SK-N-SH (cell line): ENCODE data around the gene KCTD21. TPM values are rescaled to one million over a fixed set of nuclear protein-coding genes. Genes with fewer than 3 reads are reported as not detected.

Source experiments
- CTCF ChIA-PET: fragments of 300-600, 350-600 bp; formaldehyde crosslinking; extraction: SDS; loops from one replicate; lab custom pipeline; 2021; lab: Yijun Ruan, JAX
- POLR2A ChIA-PET: fragments of 350-600 bp; sonication (Branson Sonifier 250); formaldehyde crosslinking; extraction: SDS; loops from one replicate; lab custom pipeline; 2020; ENCODE audit warnings: antibody characterized with exemption, inconsistent platforms; lab: Yijun Ruan, JAX
- DNase-seq: peaks from one replicate; pipeline ENCODE4 v3.0.0; 2012
- H2AFZ ChIP-seq: fragments of 200-600 bp; sonication (generic); 2 replicates; pipeline ENCODE4 v1.8.1; 2016; ENCODE audit warnings: antibody characterized with exemption, mild to moderate bottlenecking, low read depth
- H3F3A ChIP-seq: fragments of 200-600 bp; sonication (generic); replicated peaks from 2 replicates; pipeline ENCODE3; 2016; ENCODE audit warnings: antibody characterized with exemption, mild to moderate bottlenecking; ENCODE audit not compliant: insufficient read depth
- H3K27ac ChIP-seq, 2 experiments: fragments of 200-500 bp in 1 of 2; fragments of 200-600 bp in 1 of 2; sonication (Bioruptor generic) in 1 of 2; sonication (generic), shearing (Covaris generic) in 1 of 2; 2 replicates each; pipeline versions ENCODE4 v1.5.1 to v1.6.1; 2014 to 2016; ENCODE audit warnings: low read depth in 2 of 2, inconsistent platforms in 1 of 2, low read length in 1 of 2, mild to moderate bottlenecking in 1 of 2, mixed read lengths in 1 of 2
- H3K27me3 ChIP-seq: fragments of 200-600 bp; sonication (generic), shearing (Covaris generic); 2 replicates; pipeline ENCODE4 v1.6.1; 2016; ENCODE audit warnings: mixed run types; ENCODE audit not compliant: insufficient read depth
- H3K36me3 ChIP-seq, 2 experiments: fragments of 200-500 bp in 1 of 2; fragments of 200-600 bp in 1 of 2; sonication (Bioruptor generic) in 1 of 2; sonication (generic) in 1 of 2; replicated peaks in 1 of 2; 2 replicates each; pipeline versions ENCODE3 to v1.5.1; 2014 to 2016; ENCODE audit warnings: low read length in 1 of 2, mild to moderate bottlenecking in 1 of 2; ENCODE audit not compliant: insufficient read depth in 2 of 2, control insufficient read depth in 1 of 2
- H3K4me1 ChIP-seq, 2 experiments: fragments of 200-500 bp in 1 of 2; fragments of 200-600 bp in 1 of 2; sonication (Bioruptor generic) in 1 of 2; sonication (generic), shearing (Covaris generic) in 1 of 2; 2 replicates each; pipeline versions ENCODE4 v1.5.1 to v1.6.1; 2014 to 2016; ENCODE audit warnings: low read depth in 1 of 2, low read length in 1 of 2, mixed run types in 1 of 2; ENCODE audit not compliant: insufficient read depth in 2 of 2, control insufficient read depth in 1 of 2
- H3K4me2 ChIP-seq: fragments of 200-600 bp; sonication (generic), shearing (Covaris generic); 2 replicates; pipeline ENCODE4 v1.6.1; 2017; ENCODE audit warnings: mixed run types
- H3K4me3 ChIP-seq, 2 experiments: fragments of 200-500 bp in 1 of 2; fragments of 200-600 bp in 1 of 2; sonication (Bioruptor generic) in 1 of 2; sonication (generic), shearing (Covaris generic) in 1 of 2; 2 replicates each; pipeline versions ENCODE4 v1.5.1 to v1.8.1; 2014 to 2016; ENCODE audit warnings: low read depth in 2 of 2, inconsistent platforms in 1 of 2, low read length in 1 of 2, mild to moderate bottlenecking in 1 of 2, mixed read lengths in 1 of 2, moderate library complexity in 1 of 2
- H3K79me2 ChIP-seq: fragments of 200-600 bp; sonication (generic); 2 replicates; pipeline ENCODE4 v1.8.1; 2017; ENCODE audit warnings: mild to moderate bottlenecking; ENCODE audit not compliant: insufficient read depth
- H3K9ac ChIP-seq: fragments of 200-600 bp; sonication (generic); 2 replicates; pipeline ENCODE4 v1.6.1; 2017; ENCODE audit warnings: mixed run types
- H3K9me2 ChIP-seq: fragments of 200-600 bp; sonication (generic); 2 replicates; pipeline ENCODE4 v1.6.1; 2017; ENCODE audit warnings: mixed run types
- H3K9me3 ChIP-seq: fragments of 200-600 bp; sonication (generic); 2 replicates; pipeline ENCODE4 v1.6.1; 2017; ENCODE audit warnings: mixed run types, mild to moderate bottlenecking, moderate library complexity
- H4K20me1 ChIP-seq: fragments of 200-600 bp; sonication (generic); 2 replicates; pipeline ENCODE4 v1.6.1; 2017; ENCODE audit warnings: mild to moderate bottlenecking, mixed run types; ENCODE audit not compliant: insufficient read depth
- EP300 ChIP-seq, 2 experiments: IDR thresholded peaks; 2 replicates each; pipeline versions ENCODE4 v1.4.0 to v1.6.1; 2012; ENCODE audit warnings: borderline replicate concordance in 1 of 2, low read depth in 1 of 2, low read length in 1 of 2
- FOSL2 ChIP-seq: IDR thresholded peaks from 2 replicates; pipeline ENCODE4 v1.4.0; 2012; ENCODE audit warnings: low read depth, mild to moderate bottlenecking, moderate library complexity, borderline replicate concordance
- FOXM1 ChIP-seq: IDR thresholded peaks from 2 replicates; pipeline ENCODE4 v1.4.0; 2012; ENCODE audit warnings: low read depth, mild to moderate bottlenecking
- GABPA ChIP-seq: IDR thresholded peaks from 2 replicates; pipeline ENCODE4 v1.4.0; 2012; ENCODE audit warnings: low read depth, mild to moderate bottlenecking
- GATA2 ChIP-seq: sonication (generic); formaldehyde crosslinking; IDR thresholded peaks from 2 replicates; pipeline ENCODE4 v1.5.0; 2020; ENCODE audit warnings: mild to moderate bottlenecking, missing genetic modification reagents
- MXI1 ChIP-seq: IDR thresholded peaks from 2 replicates; pipeline ENCODE4 v1.6.1; 2012; ENCODE audit warnings: mild to moderate bottlenecking, low read depth, low read length, improper control_type of control experiment
- POLR2AphosphoS5 ChIP-seq: IDR thresholded peaks from 2 replicates; pipeline ENCODE4 v1.6.1; 2012; ENCODE audit warnings: low read depth, low read length
- RCOR1 ChIP-seq: fragments of 150-350 bp; IDR thresholded peaks from 2 replicates; pipeline ENCODE4 v1.6.1; 2017; ENCODE audit warnings: antibody characterized with exemption, low read length
- TCF12 ChIP-seq: IDR thresholded peaks from 2 replicates; pipeline ENCODE4 v1.4.0; 2012
- YY1 ChIP-seq: IDR thresholded peaks from 2 replicates; pipeline ENCODE4 v1.4.0; 2012; ENCODE audit warnings: low read depth, mild to moderate bottlenecking
- WGBS: methylation state at CpG from one replicate; pipeline ENCODE4 v1.1.6; 2017; ENCODE audit warnings: low lambda C conversion rate; 5-methylcytosine and 5-hydroxymethylcytosine counted together
- polyA plus RNA-seq, 3 experiments: library from polyadenylated mRNA; depleted of rRNA; stranded (reverse); fragments of >200 nt; gene quantifications; 2 replicates each; pipeline ENCODE4 v1.2.3, GENCODE V29; 2012
- TF ChIP-seq, protein P1 (sequence below): IDR thresholded peaks from 2 replicates; pipeline ENCODE4 v1.6.1; 2012; ENCODE audit warnings: mild to moderate bottlenecking, low read depth, low read length, moderate library complexity
- TF ChIP-seq, protein P2 (sequence below): IDR thresholded peaks from 2 replicates; pipeline ENCODE4 v1.4.0; 2012; ENCODE audit warnings: low read depth
- TF ChIP-seq, protein P3 (sequence below): IDR thresholded peaks from 2 replicates; pipeline ENCODE4; 2012
- TF ChIP-seq, protein P4 (sequence below): IDR thresholded peaks from 2 replicates; pipeline ENCODE4 v1.4.0; 2012; ENCODE audit warnings: low read depth, borderline replicate concordance

The KCTD21 gene
- polyA plus RNA-seq, 1 of the 3 experiments (the other 2 are of a cell fraction), result 5.0 TPM

DNA sequence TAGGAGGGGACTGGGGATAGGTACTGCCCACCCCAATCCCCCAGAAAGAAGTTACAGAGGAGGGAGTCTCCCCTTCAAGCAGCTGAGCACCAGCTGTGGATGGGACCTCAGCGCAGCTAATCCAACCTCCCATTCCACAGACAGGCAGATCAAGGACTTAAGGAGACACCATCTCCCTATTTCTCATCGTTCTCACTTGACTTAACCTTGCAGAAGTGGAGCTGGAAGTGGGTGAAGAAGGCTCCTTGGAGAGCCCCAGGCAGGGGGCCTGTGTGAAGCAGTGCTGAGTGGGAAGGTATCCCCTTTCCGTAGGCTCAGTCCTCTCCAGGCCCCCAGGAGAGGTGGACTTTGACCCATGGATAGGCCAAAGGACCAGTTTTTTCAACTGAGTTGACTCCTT lies 27.6 kb upstream of the KCTD21 start:
- Histone ChIP-seq H3K9ac (no peak overlapping the region), H2AFZ (no peak overlapping the region), H3F3A (no peaks in the 10 kb centered on the region), H3K27ac (no peak overlapping the region), H3K79me2 (peaks cover 26% of the 10 kb centered on the region), H3K27me3 (no peaks in the 10 kb centered on the region), H3K4me2 (no peak overlapping the region), H3K36me3 (peaks cover 27 to 60% of the 10 kb centered on the region in 2 experiments), H4K20me1 (peaks cover 6% of the 10 kb centered on the region; the same call in 1 of the 2 replicates)
- POLR2A ChIA-PET, result no interaction called here
- WGBS, result 100% methylated on average over 3 of the region's 3 CpGs
- no peak for DNase-seq
- TF ChIP-seq, protein P1, sequence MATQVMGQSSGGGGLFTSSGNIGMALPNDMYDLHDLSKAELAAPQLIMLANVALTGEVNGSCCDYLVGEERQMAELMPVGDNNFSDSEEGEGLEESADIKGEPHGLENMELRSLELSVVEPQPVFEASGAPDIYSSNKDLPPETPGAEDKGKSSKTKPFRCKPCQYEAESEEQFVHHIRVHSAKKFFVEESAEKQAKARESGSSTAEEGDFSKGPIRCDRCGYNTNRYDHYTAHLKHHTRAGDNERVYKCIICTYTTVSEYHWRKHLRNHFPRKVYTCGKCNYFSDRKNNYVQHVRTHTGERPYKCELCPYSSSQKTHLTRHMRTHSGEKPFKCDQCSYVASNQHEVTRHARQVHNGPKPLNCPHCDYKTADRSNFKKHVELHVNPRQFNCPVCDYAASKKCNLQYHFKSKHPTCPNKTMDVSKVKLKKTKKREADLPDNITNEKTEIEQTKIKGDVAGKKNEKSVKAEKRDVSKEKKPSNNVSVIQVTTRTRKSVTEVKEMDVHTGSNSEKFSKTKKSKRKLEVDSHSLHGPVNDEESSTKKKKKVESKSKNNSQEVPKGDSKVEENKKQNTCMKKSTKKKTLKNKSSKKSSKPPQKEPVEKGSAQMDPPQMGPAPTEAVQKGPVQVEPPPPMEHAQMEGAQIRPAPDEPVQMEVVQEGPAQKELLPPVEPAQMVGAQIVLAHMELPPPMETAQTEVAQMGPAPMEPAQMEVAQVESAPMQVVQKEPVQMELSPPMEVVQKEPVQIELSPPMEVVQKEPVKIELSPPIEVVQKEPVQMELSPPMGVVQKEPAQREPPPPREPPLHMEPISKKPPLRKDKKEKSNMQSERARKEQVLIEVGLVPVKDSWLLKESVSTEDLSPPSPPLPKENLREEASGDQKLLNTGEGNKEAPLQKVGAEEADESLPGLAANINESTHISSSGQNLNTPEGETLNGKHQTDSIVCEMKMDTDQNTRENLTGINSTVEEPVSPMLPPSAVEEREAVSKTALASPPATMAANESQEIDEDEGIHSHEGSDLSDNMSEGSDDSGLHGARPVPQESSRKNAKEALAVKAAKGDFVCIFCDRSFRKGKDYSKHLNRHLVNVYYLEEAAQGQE, result no peak
- TF ChIP-seq POLR2AphosphoS5 (no peak), GABPA (no peak), EP300 (IDR thresholded peaks at IDR 0.05; ENCODE audit: borderline replicate concordance in 1 of 2, low read depth in 1 of 2, low read length in 1 of 2) (no peak), TCF12 (no peak), FOXM1 (no peak), FOSL2 (no peak), MXI1 (no peak), GATA2 (CRISPR knock-in tag) (no peak), YY1 (no peak), RCOR1 (no peak)
- TF ChIP-seq, protein P2, sequence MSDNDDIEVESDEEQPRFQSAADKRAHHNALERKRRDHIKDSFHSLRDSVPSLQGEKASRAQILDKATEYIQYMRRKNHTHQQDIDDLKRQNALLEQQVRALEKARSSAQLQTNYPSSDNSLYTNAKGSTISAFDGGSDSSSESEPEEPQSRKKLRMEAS, result no peak
- TF ChIP-seq, protein P3, sequence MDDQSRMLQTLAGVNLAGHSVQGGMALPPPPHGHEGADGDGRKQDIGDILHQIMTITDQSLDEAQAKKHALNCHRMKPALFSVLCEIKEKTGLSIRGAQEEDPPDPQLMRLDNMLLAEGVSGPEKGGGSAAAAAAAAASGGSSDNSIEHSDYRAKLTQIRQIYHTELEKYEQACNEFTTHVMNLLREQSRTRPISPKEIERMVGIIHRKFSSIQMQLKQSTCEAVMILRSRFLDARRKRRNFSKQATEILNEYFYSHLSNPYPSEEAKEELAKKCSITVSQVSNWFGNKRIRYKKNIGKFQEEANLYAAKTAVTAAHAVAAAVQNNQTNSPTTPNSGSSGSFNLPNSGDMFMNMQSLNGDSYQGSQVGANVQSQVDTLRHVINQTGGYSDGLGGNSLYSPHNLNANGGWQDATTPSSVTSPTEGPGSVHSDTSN, result no peak
- TF ChIP-seq, protein P4, sequence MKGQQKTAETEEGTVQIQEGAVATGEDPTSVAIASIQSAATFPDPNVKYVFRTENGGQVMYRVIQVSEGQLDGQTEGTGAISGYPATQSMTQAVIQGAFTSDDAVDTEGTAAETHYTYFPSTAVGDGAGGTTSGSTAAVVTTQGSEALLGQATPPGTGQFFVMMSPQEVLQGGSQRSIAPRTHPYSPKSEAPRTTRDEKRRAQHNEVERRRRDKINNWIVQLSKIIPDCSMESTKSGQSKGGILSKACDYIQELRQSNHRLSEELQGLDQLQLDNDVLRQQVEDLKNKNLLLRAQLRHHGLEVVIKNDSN, result no peak
- TF ChIP-seq, all 33 proteins: peak for 0
- CTCF ChIA-PET, result interaction anchor here (1.2 to 5.1 kb wide), 2 partner anchors 11 to 349 kb away, joined by 3 to 16 read pairs; no protein-coding TSS in a partner anchor
- no peaks in the 10 kb centered on the region for H3K9me2 ChIP-seq
- H3K4me3 ChIP-seq, result no peak overlapping the region
- no peaks in the 10 kb centered on the region for H3K9me3 ChIP-seq
- no peaks in the 10 kb centered on the region; a peak in 1 of 4 replicates for H3K4me1 ChIP-seq
